ES-I3 (cell line): ENCODE data around the gene IL10RA.
"Not testable (repeated sequence)": the region's sequence is repeated elsewhere in the genome, so short reads cannot be mapped to it uniquely, and the experiment has no call there.

Experiments used
- H3K36me3 ChIP-seq: 2 replicates; pipeline ENCODE4 v1.6.1; 2013; ENCODE audit warnings: mild to moderate bottlenecking, low read length, control low read depth, moderate library complexity; ENCODE audit not compliant: insufficient read depth
- H3K4me1 ChIP-seq: 2 replicates; pipeline ENCODE4 v1.6.1; 2013; ENCODE audit warnings: mild to moderate bottlenecking, control low read depth, low read length; ENCODE audit not compliant: insufficient read depth
- H3K9ac ChIP-seq: 2 replicates; pipeline ENCODE4 v1.6.1; 2013; ENCODE audit warnings: low read depth, mild to moderate bottlenecking, low read length, moderate library complexity
- H3K9me3 ChIP-seq: 2 replicates; pipeline ENCODE4 v1.6.1; 2013; ENCODE audit warnings: mild to moderate bottlenecking, low read length, moderate library complexity; ENCODE audit not compliant: control insufficient read depth, insufficient read depth

Gene IL10RA

GRCh38 chr11:117976445-117976844 is 9.7 kb upstream of the IL10RA start:
- Histone ChIP-seq H3K9me3 (no peaks in the 10 kb centered on the region), H3K9ac (no peak overlapping the region), H3K4me1 (no peaks in the 10 kb centered on the region), H3K36me3 (no peaks in the 10 kb centered on the region)

- H3K9ac ChIP-seq: no peak overlapping the region
- H3K4me1 ChIP-seq: no peaks in the 10 kb centered on the region
- H3K9me3 ChIP-seq: no peaks in the 10 kb centered on the region
- H3K36me3 ChIP-seq: no peaks in the 10 kb centered on the region
These were observed 9.2 kb upstream of the IL10RA start for GRCh38 chr11:117977029-117977428.

GRCh38 chr11:117977612-117978264 is 8.5 kb upstream of the IL10RA start:
- not testable (repeated sequence) for H3K9ac ChIP-seq, H3K9me3 ChIP-seq, H3K36me3 ChIP-seq, H3K4me1 ChIP-seq

GRCh38 chr11:117978291-117978910 is 7.8 kb upstream of the IL10RA start:
- not testable (repeated sequence) for H3K9ac ChIP-seq

GRCh38 chr11:117978991-117979390 is 7.2 kb upstream of the IL10RA start:
- H3K9me3 ChIP-seq: no peaks in the 10 kb centered on the region
- no peaks in the 10 kb centered on the region for H3K36me3 ChIP-seq
- H3K9ac ChIP-seq: no peak overlapping the region
- H3K4me1 ChIP-seq: no peaks in the 10 kb centered on the region

More at GRCh38 chr11:117978291-117978910, 7.8 kb upstream of the IL10RA start:
- not testable (repeated sequence) for H3K36me3 ChIP-seq, H3K9me3 ChIP-seq, H3K4me1 ChIP-seq

- Histone ChIP-seq H3K36me3 (no peaks in the 10 kb centered on the region), H3K4me1 (no peaks in the 10 kb centered on the region), H3K9me3 (no peaks in the 10 kb centered on the region), H3K9ac (no peak overlapping the region)
These were observed 6.5 kb upstream of the IL10RA start for GRCh38 chr11:117979481-117980211.

GRCh38 chr11:117980280-117980679 is 5.9 kb upstream of the IL10RA start:
- Histone ChIP-seq H3K9ac (no peak overlapping the region), H3K4me1 (no peaks in the 10 kb centered on the region), H3K36me3 (no peaks in the 10 kb centered on the region), H3K9me3 (no peaks in the 10 kb centered on the region)

- no peaks in the 10 kb centered on the region; the same call in 1 of the 2 replicates for H3K4me1 ChIP-seq
- no peaks in the 10 kb centered on the region for H3K36me3 ChIP-seq
- no peaks in the 10 kb centered on the region for H3K9me3 ChIP-seq
- no peak overlapping the region for H3K9ac ChIP-seq
These were observed 5.5 kb upstream of the IL10RA start for GRCh38 chr11:117980720-117981119.

GRCh38 chr11:117983163-117983475 is 3.1 kb upstream of the IL10RA start:
- Histone ChIP-seq H3K36me3 (no peaks in the 10 kb centered on the region), H3K9me3 (no peaks in the 10 kb centered on the region), H3K9ac (no peak overlapping the region), H3K4me1 (no peaks in the 10 kb centered on the region; the same call in 1 of the 2 replicates)

GRCh38 chr11:117984476-117984875 is 1.7 kb upstream of the IL10RA start:
- Histone ChIP-seq H3K9ac (no peak overlapping the region), H3K4me1 (no peaks in the 10 kb centered on the region; the same call in 1 of the 2 replicates), H3K36me3 (no peaks in the 10 kb centered on the region), H3K9me3 (no peaks in the 10 kb centered on the region)

GRCh38 chr11:117986981-117987574 is 884 bp downstream of the IL10RA start:
- no peaks in the 10 kb centered on the region for H3K9me3 ChIP-seq
- no peaks in the 10 kb centered on the region for H3K36me3 ChIP-seq
- H3K4me1 ChIP-seq: no peaks in the 10 kb centered on the region; the same call in 1 of the 2 replicates
- H3K9ac ChIP-seq: no peak overlapping the region

- Histone ChIP-seq H3K36me3 (no peaks in the 10 kb centered on the region), H3K4me1 (no peaks in the 10 kb centered on the region; the same call in 1 of the 2 replicates), H3K9me3 (no peaks in the 10 kb centered on the region), H3K9ac (no peak overlapping the region)
These were observed 3.3 kb downstream of the IL10RA start for GRCh38 chr11:117989351-117990102.

GRCh38 chr11:117992136-117992535 is 5.9 kb downstream of the IL10RA start:
- Histone ChIP-seq H3K9me3 (no peaks in the 10 kb centered on the region), H3K36me3 (no peaks in the 10 kb centered on the region), H3K4me1 (no peaks in the 10 kb centered on the region; the same call in 1 of the 2 replicates), H3K9ac (no peak overlapping the region)

- Histone ChIP-seq H3K9me3 (no peaks in the 10 kb centered on the region), H3K4me1 (no peaks in the 10 kb centered on the region; the same call in 1 of the 2 replicates), H3K9ac (no peak overlapping the region), H3K36me3 (no peaks in the 10 kb centered on the region)
These were observed 6.4 kb downstream of the IL10RA start for GRCh38 chr11:117992620-117993019.
